DMS153 (cell line): Measurements from ENCODE around the gene NPAT.
"Not testable (repeated sequence)": the region's sequence is repeated elsewhere in the genome, so short reads cannot be mapped to it uniquely, and the experiment has no call there.

ENCODE experiments used
- DNase-seq: peaks from one replicate; lab custom pipeline; 2025; lab: John Stamatoyannopoulos, UW

The NPAT gene

DNA sequence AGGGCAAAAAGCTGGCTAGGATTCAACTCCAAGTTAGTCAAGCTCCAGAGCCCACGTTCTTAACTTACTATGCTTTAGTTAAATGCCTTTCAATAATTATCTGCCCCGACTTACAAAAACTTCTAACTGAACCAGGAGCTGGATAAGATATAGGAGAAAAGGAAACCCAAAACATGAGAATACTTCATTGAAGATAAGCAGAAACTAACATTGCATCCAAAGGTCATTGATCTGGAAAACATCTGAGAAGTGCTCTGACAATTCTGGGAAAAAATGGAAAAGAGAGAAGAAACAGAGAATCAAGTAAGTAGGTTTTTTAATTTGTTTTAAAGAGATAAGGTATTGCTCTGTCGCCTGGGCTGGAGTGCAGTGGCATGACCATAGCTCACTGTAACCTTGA, 73.9 kb downstream of the NPAT start:
- no peak for DNase-seq

DNA sequence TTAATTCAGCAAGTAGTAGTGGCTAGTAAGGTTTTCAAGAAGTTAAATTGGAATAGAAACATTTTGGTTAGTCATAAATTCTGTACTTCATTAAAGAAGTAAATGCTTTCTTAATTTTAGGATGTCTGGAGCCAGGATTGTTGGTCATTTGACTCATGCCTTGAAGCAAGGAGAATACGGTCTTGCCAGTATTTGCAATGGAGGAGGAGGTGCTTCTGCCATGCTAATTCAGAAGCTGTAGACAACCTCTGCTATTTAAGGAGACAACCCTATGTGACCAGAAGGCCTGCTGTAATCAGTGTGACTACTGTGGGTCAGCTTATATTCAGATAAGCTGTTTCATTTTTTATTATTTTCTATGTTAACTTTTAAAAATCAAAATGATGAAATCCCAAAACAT, 75.3 kb downstream of the NPAT start:
- DNase-seq: no peak

DNA sequence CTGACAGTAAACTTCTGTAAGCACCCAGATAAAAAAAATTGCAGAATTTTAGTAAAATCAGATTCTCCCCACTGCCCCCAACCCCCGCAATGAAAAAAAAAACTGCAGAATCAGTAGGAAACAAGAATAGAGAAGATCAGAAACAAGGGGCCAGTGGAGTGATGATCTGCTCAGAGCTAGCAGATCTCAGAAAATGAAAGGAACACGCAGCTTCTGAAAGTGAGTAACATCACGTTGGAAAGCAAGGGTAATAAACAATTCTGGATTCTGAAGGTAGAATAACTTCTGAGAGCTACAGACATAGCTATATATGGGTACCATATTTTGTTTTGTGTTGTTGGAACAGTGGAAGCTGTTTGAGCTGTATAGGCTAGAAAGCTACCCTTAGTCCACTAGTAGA, 77.8 kb downstream of the NPAT start:
- DNase-seq: no peak

DNA sequence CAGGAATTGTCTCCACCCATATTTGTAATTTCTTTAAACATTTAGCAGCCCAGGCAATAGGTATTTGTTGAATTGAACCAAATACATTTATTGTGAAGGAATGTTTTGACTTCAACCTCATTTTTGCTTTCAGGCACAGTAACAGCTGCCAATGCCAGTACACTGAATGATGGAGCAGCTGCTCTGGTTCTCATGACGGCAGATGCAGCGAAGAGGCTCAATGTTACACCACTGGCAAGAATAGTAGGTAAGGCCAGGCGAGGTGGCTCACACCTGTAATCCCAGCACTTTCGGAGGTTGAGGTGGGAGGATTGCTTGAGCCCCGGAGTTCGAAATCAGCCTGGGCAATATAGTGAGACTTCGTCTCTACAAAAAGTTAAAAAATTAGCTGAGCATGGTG, 80.1 kb downstream of the NPAT start:
- no peak for DNase-seq

DNA sequence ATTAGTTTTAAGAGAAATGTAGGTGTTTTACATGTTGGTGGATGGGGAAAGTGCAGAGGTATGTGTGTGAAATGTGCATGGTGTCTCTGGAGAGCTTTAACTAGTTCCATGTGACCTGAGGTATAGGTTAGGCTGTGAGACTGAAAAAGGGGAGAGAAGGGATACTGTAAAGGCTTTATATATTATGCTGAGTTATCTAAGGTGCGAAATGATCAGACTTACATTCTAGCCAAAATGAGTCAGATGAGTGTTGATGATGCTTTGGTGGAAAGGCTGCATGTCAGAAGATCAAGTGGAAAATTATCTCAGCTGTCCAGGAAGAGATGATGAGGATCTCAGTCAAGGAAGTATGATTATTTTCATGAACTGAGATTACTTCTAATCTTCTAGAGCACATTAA, 85.2 kb downstream of the NPAT start:
- no peak for DNase-seq

DNA sequence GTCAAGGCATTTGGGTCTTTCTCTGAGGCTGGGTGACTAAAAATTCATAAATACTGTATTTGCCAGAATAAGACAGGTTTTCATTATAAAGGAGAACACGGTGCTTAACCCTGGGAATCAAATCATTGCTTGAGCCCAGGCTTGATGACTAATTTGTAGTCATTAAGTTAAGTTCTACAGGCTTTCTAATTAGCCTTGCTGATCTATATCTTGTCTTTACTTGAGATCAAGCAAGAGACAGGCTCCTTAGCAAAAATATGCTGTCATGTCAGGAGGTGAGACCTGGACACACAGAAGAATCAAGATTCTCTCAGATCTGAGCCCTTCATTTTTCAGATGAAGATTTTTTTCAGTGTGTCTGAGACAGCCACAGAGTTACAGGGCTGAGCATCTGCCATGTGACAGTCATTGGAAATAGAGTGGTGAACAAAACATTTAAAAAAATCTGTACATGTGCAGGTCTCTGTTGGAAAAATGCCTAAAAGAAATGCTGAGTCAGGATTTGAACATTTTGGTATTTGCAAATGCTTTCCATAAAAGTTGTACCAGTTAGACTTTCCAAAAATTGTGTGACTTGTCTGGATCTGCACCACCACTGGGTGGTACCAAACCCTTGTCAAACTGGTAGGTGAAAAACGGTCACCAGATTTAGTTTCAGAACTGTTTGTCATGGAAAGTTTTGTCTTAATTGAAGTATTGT, 86.4 kb downstream of the NPAT start:
- DNase-seq: no peak

DNA sequence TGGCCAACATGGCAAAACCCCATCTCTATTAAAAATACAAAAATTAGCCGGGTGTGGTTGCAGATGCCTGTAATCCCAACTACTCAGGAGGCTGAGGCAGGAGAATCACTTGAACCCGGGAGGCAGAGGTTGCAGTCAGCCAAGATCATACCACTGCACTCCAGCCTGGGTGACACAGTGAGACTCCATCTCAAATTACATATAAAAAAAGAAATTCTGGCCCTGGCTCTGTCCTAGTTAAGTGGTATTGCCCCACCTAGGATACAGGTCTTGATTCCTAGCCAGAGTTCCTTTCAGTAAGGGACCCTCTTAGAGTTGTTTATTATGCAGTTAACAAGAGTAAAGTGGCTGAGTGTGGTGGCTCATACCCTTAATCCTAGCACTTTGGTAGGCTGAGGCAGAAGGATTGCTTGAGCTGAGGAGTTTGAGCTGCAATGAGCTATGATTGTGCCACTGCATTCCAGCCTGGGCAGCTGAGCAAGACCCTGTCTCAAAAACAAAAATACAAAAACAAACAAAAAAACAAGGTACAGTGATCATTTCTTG, 89.4 kb downstream of the NPAT start:
- DNase-seq: not testable (repeated sequence)

DNA sequence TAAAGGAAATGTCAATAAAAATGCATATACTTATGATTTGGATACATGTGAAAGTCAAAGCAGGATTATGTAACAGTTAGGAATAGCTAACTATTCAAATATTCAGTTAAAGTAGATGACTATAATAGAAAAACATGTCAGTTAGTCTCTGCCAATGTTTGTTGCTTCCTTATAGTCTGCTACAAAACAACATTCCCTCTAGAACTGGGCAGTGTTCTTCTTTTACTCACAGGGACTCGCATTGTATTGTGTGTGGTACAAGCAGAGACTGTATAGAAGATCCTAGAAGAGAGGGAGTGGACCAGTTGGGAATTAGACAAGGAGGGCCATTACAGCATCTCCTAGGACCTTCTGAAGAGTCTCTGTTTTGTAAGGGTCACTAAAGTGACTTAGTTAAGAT, 90.4 kb downstream of the NPAT start:
- no peak for DNase-seq

DNA sequence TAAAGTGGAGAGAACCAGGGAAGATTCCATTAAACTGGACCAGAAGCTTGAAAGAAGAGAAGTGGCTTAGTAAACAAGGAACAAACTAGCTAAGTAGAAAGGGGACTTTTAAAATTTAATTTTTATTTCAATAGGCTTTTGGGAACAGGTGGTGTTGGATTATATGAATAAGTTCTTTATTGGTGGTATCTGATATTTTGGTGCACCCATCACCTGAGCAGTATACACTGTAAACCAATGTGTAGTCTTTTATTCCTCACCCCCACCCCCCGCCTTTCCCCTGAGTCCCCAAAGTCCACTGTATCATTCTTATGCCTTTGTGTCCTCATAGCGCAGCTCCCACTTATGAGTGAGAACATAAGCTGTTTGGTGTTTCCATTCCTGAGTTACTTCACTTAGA, 93.7 kb downstream of the NPAT start:
- no peak for DNase-seq

DNA sequence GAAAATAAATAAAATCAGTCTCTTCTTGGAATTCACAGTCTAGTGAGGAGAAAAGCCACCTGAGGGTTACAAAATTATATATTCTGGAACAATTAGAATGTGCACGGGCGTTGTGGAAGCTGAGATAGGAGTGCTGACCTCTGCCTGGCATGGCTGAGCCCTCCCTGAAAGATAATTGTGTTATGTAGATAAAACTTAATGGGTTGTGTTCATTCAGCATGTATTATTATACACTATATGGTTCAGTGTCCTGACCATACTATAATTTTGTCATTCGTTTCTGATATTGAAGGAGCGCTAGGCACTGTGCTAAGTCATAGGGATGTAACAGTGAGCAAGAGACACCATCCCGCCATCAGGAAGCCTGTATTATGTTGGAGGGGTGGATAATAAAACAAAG, 97.3 kb downstream of the NPAT start:
- no peak for DNase-seq

DNA sequence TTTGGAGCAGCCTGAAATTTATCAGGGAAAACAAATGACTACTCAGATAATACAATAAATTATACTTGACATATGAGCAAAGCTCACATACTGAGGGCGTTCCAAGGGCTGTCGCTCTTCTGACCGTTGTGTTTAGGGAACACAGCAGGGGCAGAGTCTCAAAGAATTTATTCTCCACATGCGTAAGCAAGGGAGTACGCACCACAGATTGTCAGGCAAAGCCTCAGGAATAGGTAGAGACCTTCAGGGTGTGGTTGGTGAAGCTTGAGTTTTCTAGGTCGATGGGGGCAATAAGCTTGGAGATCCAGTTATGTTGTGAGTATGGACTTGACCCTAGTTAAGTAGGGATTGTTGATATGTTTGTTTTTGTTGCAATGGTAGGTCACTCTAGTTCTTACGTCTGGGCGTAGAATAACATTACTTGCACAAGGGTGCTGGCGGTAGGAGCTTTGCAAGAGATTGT, 100.2 kb downstream of the NPAT start:
- no peak for DNase-seq

DNA sequence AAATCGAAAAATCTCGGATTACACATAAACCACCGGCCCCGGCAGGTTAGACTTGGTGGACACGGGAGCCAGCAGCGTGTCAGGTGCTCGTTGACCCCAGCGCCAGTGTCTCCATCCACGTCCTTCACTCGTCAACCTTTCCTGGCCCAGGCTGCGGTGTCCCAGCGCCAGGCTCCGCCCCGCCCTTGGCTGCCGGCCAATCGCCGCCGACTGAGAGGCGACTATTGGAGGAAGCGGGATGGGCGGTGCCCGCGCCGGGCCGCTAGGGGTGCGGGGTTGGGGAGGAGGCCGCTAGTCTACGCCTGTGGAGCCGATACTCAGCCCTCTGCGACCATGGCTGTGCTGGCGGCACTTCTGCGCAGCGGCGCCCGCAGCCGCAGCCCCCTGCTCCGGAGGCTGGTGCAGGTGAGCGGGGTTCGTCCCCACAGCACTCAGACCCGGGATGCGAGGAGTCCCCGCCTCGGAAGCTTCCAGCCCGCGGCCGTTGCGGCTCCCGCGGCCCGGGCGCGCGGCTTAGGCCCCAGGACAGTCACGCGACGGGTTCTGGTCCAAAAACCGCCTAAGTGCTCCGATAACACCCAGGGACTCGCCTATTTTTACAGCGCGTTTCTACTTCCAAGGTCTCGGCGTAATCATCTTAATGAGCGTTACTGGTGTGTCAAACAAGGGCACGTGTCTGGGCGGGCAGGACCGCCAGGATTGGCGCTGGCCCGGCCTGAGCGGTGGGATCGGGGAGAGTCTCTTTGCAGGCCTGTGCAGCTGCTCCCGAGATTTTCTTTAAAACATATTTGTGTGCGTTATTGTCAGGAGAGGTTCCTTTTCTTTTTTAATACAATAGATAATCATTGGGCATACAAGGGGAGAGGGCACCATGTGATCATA, 100.9 kb downstream of the NPAT start, which contains the start of gene ACAT1:
TSS of gene ACAT1 (plus strand) at position 294 of the 882 bp plus-strand sequence. CDS start at position 334, 40 bp downstream.
- peak; percentile 85 for DNase-seq

DNA sequence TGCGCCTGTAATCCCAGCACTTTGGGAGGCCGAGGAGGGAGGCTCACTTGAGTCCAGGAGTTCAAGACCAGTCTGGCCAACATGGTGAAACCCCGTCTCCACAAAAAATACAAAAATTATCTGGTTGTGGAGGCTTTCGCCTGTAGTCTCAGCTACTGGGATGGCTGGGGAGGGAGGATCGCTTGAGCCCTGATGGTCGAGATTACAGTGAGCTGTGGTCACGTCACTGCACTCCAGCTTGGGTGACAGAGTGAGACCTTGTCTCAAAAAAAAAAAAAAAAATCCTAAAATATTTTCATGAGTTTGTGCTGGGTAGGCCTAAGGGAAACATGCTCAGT, 101.5 kb downstream of the NPAT start:
- DNase-seq: not testable (repeated sequence)

DNA sequence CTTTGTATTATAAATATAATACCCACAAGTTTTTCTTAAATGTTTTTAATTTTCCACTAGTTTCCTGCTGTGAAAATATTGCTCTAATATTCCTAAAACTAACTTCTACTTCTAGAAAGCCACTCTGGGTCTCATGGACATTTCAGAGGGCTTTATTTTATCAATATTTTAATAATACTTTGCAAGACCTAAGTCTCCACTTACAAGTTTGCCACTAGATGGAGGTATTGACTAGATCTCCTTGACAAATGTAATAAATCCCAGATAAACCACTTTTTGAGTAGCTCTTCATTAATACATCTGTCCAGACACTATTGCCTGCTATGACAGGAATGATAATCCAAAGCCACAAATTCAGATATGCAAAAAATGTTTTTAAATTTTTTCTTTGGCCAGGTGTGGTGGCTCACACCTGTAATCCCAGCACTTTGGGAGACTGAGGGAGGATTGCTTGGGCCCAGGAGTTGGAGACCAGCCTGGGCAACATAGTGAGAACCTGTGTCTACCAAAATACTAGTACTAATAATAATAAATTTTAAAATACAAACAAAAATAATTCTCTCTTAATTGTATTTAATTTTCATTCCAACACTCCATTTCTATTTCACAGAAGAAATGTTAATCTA, 104.6 kb downstream of the NPAT start:
- peak; percentile 23 for DNase-seq

DNA sequence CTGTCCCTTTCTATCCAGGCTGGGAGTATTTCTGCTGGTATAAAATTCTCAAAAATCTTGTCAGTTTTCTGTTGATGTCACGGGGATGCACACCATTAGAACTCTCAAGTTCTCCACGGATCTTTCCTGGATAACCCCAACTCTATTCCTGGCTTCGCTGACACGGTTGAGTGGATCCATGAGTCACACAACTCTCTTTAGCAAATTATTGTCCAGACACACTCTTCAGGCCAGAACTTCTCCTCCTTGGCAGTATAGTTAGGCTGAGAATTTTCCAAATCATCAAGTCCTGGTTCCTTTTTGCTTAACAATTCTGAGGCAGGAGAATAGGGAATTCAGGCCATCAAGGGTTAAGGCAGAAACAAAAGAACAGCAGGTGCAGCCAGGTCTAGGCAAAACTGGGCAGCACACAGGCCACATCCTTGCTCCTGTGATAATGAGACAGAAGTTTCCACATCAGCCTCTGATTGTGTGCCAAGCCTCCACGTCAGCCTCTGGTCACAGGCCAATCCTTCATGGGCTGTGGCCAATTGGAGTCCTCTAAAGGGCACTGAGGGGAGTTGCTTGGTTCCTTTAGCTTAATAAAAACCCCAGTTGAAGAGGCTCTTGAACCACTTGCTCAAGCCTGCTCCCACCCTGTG, 106.8 kb downstream of the NPAT start:
- DNase-seq: peak; percentile 87

DNA sequence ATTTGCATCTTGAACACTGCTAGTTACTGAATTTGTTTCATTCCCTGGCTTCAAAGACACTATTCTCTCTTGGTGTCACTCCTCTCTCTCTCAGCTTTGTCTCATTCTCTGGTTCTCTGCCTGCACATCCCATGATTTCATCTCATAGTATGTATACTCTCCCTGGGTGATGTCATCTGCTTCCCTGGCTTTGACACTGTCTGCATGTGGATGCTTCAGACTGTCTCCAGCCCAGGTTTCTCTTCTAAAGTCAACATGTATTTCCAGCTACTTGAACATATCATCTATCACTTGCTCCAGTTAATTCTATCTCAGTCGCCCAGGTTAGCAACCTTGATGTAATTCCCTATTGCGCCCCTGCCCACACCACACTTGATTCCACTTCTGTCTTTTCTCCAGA, 110.4 kb downstream of the NPAT start:
- no peak for DNase-seq

DNA sequence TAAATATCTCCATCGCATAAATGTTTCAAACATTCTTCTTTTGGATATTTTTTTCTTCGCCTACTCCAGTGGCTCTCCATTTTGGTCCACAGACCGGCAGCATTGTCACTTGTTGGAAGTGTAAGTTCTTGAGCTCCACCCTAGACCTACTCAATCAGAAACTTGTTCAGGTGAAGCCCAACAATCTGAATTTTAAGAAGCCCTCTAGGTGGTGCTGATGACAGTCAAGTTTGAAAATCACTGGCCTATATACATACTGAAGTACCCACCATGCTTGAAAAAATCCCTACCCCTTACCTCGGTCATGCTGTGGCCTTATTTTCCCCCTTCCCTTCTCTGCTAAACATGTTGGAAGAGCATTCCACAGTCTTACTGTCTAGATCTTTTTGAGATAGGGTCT, 111.3 kb downstream of the NPAT start:
- DNase-seq: no peak
